Measurements from ENCODE around the gene DOCK4.

The DOCK4 gene

GRCh38 chr7:112125250-112125649, 80.9 kb downstream of the DOCK4 start:
- TF ChIP-seq JUND (IDR thresholded peaks at IDR 0.05; ENCODE audit: low read depth) = no peak
- in situ Hi-C loops (cut with HindIII; ENCODE audit: low pct_unique_long_range_greater_than_20kb, low sequenced_read_pairs) = no loop called here
- no peak for DNase-seq (ENCODE audit: low read depth in 1 of 2, low spot score in 1 of 2)

GRCh38 chr7:112124061-112124766, 82.0 kb downstream of the DOCK4 start:
- DNase-seq (ENCODE audit: low read depth in 1 of 2, low spot score in 1 of 2) = no peak
- TF ChIP-seq JUND (IDR thresholded peaks at IDR 0.05; ENCODE audit: low read depth) = no peak
- in situ Hi-C loops (cut with HindIII; ENCODE audit: low pct_unique_long_range_greater_than_20kb, low sequenced_read_pairs) = no loop called here

GRCh38 chr7:112122798-112123197, 83.4 kb downstream of the DOCK4 start:
- in situ Hi-C loops (cut with HindIII; ENCODE audit: low pct_unique_long_range_greater_than_20kb, low sequenced_read_pairs) = no loop called here
- no peak for TF ChIP-seq JUND (IDR thresholded peaks at IDR 0.05; ENCODE audit: low read depth)
- DNase-seq (ENCODE audit: low read depth in 1 of 2, low spot score in 1 of 2) = no peak

GRCh38 chr7:112122144-112122543, 84.1 kb downstream of the DOCK4 start:
- in situ Hi-C loops (cut with HindIII; ENCODE audit: low pct_unique_long_range_greater_than_20kb, low sequenced_read_pairs) = no loop called here
- no peak for TF ChIP-seq JUND (IDR thresholded peaks at IDR 0.05; ENCODE audit: low read depth)
- no peak for DNase-seq (ENCODE audit: low read depth in 1 of 2, low spot score in 1 of 2)

GRCh38 chr7:112121318-112121717, 84.9 kb downstream of the DOCK4 start:
- no peak for DNase-seq (ENCODE audit: low read depth in 1 of 2, low spot score in 1 of 2)
- in situ Hi-C loops (cut with HindIII; ENCODE audit: low pct_unique_long_range_greater_than_20kb, low sequenced_read_pairs) = no loop called here
- no peak for TF ChIP-seq JUND (IDR thresholded peaks at IDR 0.05; ENCODE audit: low read depth)

DNA sequence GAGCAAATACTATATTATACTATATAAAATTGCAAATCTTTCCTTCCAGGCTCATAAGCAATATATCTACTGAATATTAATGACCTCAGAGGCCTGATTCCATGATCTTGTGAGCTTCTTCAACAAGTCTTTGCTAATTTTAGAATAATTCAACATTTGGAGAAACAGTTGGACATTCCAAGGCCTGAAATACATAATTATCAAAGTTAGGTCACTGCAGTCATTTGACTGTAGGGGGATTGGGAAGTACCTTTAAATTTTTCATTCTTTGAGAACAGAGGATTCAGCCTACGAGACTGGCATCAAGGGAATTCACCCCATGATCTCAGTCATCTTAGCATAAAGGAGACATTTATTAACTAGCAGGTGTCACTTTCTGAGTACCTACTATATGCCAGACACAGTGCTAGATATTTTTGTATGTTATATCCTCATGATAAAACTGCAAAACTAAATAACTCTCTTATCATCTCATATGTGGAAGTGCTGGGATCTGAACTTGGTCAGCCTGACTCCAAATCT, 85.4 kb downstream of the DOCK4 start:
- in situ Hi-C loops (cut with HindIII; ENCODE audit: low pct_unique_long_range_greater_than_20kb, low sequenced_read_pairs) = no loop called here
- no peak for TF ChIP-seq JUND (IDR thresholded peaks at IDR 0.05; ENCODE audit: low read depth)
- DNase-seq (ENCODE audit: low read depth in 1 of 2, low spot score in 1 of 2) = no peak

DNA sequence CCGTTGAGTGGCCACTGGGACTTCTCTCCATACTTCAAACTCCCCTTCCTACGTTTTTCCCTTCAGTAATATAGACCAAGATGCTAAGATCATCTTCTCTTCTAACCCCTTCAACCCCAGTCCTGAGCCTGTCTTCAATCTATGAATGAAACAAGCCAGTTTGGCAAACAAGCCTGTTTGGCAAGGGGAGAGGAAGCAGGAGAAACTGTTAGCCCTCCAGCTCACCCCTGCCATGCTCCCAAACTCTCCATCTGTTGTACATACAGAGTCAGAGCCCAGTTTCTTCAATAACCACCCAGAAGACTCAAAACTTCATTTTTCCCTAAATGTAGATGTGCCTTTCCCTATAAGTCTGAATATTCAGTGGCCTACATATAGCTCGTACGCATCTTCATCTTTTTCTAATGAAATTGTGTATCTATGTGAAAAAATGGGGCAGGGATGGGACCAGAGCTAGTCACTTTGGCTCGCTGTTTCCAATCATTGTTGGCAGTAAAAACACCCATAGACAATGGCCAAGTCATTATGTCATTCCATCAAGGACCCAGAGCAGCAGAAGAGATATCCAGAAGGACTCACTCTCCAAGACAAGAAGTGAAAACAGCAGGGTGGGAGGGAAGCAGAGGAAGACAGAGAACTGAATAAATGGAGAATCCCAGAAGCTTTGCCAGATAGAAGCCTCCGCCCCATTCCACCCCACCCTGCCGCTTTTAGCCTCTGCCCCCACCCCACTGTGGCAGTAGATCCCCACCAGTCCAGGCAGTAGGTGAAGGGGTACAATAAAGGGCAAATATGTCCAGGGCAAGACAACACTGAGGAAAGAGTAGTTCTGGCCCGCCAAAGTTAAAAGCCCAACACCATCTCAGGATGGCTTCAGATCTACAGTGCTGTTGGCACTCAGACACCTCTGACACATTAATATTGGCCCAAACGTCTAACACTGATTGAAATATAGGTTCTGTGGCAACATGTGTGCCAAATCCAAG, 87.3 kb downstream of the DOCK4 start:
- no peak for TF ChIP-seq JUND (IDR thresholded peaks at IDR 0.05; ENCODE audit: low read depth)
- DNase-seq (ENCODE audit: low read depth in 1 of 2, low spot score in 1 of 2) = no peak
- in situ Hi-C loops (cut with HindIII; ENCODE audit: low pct_unique_long_range_greater_than_20kb, low sequenced_read_pairs) = no loop called here

DNA sequence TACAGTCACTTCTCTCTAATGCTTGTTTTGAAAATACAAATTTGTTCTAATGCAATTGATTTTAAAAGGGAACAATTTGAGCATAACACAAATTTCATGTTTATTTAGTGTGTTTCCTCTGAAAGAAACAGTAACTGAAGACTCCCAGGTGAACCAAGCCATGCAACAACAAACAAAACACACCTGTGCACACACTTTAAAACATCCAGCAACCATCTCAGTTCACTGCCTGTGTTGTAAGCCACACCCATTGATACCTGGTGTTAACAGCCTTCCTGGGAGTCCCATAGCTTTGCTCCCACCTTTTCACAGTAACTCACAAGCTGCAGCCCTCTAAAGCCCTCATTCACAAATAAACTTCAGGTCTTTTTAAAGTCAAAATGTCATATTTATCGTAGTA, 89.3 kb downstream of the DOCK4 start:
- in situ Hi-C loops (cut with HindIII; ENCODE audit: low pct_unique_long_range_greater_than_20kb, low sequenced_read_pairs) = no loop called here
- no peak for TF ChIP-seq JUND (IDR thresholded peaks at IDR 0.05; ENCODE audit: low read depth)
- no peak for DNase-seq (ENCODE audit: low read depth in 1 of 2, low spot score in 1 of 2)

GRCh38 chr7:112116358-112116757, 89.8 kb downstream of the DOCK4 start:
- in situ Hi-C loops (cut with HindIII; ENCODE audit: low pct_unique_long_range_greater_than_20kb, low sequenced_read_pairs) = no loop called here
- no peak for TF ChIP-seq JUND (IDR thresholded peaks at IDR 0.05; ENCODE audit: low read depth)

GRCh38 chr7:112115880-112116279, 90.3 kb downstream of the DOCK4 start:
- no peak for DNase-seq (ENCODE audit: low read depth in 1 of 2, low spot score in 1 of 2)
- TF ChIP-seq JUND (IDR thresholded peaks at IDR 0.05; ENCODE audit: low read depth) = no peak
- in situ Hi-C loops (cut with HindIII; ENCODE audit: low pct_unique_long_range_greater_than_20kb, low sequenced_read_pairs) = no loop called here

More at GRCh38 chr7:112116358-112116757, 89.8 kb downstream of the DOCK4 start:
- no peak for DNase-seq (ENCODE audit: low read depth in 1 of 2, low spot score in 1 of 2)

DNA sequence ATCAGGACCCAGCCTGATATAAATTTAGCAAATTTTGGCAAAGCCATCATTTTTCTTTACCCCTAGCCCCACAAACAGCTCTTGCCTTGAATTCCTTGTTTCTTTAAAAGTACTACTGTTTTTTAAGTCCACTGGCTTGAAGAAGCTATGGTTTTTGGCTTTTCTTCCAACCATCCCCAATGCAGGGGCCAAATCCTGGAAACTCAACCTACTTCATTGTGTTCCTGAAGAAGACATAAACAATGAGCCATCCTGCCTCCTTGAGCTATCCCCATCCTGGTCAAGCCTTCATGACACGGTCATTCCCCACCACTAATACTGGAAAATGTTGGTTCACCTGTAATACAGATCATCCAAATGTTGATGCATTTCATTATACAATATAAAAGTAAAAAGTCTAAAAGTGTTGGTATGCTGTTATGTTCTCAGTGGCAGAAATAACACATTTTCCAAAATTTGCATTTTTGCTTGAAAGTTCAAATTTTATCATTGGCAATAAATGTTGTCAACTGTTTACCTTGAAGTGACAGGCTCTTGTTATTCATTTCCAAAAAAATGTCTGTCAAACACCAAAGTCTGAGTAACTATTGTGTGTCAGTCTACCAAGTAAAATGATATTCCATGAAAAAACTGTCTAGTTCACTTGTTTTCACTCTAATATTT, 92.2 kb downstream of the DOCK4 start:
- DNase-seq (ENCODE audit: low read depth in 1 of 2, low spot score in 1 of 2) = no peak
- TF ChIP-seq JUND (IDR thresholded peaks at IDR 0.05; ENCODE audit: low read depth) = no peak
- in situ Hi-C loops (cut with HindIII; ENCODE audit: low pct_unique_long_range_greater_than_20kb, low sequenced_read_pairs) = no loop called here

DNA sequence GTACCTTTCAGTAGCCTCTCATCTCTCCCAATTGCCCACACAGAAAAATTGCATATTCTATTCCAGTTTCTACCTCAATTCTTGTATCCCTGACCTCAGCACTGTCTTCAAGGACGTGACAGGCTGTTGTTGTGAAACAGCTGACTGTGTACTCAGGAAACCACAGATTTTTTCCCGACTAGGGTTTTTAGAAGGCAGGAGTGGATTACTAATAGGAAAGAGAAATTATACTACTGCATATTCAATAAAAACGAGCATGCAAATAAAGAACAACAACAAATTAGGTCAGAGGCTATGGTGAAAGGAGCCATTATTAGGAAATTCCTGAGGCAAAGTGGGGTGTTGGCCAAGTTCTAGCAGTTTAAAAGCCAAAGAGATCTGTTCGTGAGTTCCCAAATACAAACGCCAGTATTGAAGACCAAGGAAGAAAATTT, 93.4 kb downstream of the DOCK4 start:
- TF ChIP-seq JUND (IDR thresholded peaks at IDR 0.05; ENCODE audit: low read depth) = no peak
- in situ Hi-C loops (cut with HindIII; ENCODE audit: low pct_unique_long_range_greater_than_20kb, low sequenced_read_pairs) = no loop called here
- DNase-seq (ENCODE audit: low read depth in 1 of 2, low spot score in 1 of 2) = no peak
